ENCODE measurements around the gene VPS35L. TPM values are rescaled to one million over a fixed set of nuclear protein-coding genes. Genes with fewer than 3 reads are reported as not detected.

VPS35L gene
- total and polyA plus RNA-seq, 7 experiments from 2014 or later, result 38.6 to 52.0 (median 46.6) TPM

DNA sequence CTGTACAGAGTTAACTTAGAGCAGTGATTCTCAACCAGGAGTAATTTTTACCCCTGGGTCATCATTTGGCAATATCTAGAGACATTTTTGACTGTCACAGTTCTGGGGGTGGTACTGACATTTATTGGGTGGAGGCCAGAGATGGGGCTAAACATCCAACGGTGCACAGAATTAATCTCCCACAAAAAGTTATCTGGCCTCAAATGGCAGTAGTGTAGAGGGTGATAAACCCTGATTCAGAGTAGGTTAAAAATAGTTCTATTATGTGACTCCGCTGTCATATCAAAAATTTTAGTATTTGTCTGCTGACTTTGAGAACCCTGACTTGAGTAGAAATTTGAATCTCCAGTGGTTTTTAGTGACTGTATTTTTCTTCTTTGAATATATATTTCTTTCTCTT, 19.1 kb downstream of the VPS35L start:
- H3K9me3 Mint-ChIP-seq, result no peaks in the 10 kb centered on the region
- intact Hi-C loops (cut with micrococcal nuclease), result no loop called here
- DNase-seq (no peak), ATAC-seq (no peak)
- Histone ChIP-seq H3K36me3 (ENCODE audit: control insufficient read depth in 2 of 3, insufficient read depth in 3 of 3, low read length in 3 of 3) (peaks cover 0 to 68% (median 3%) of the 10 kb centered on the region in 3 experiments), H3K4me3 (ENCODE audit: low read length) (no peak overlapping the region), H3K4me1 (ENCODE audit: control insufficient read depth in 2 of 2, insufficient read depth in 2 of 2, low read length in 2 of 2) (no peaks in the 10 kb centered on the region), H3K9me3 (ENCODE audit: control insufficient read depth in 2 of 3, low read length in 3 of 3) (no peaks in the 10 kb centered on the region), H3K27ac (ENCODE audit: low read depth, low read length) (no peak overlapping the region), H3K27me3 (ENCODE audit: control insufficient read depth in 2 of 2, insufficient read depth in 2 of 2, low read length in 2 of 2) (no peaks in the 10 kb centered on the region)
- no peaks in the 10 kb centered on the region for H3K4me1 Mint-ChIP-seq
- CTCF ChIA-PET, result interaction anchor here (0.7 kb wide), 1 partner anchor 36 kb away, joined by 3 read pairs; no protein-coding TSS in a partner anchor
- POLR2A ChIA-PET, result no interaction called here
- no peaks in the 10 kb centered on the region for H3K27me3 Mint-ChIP-seq
- no peak overlapping the region for H3K4me3 Mint-ChIP-seq
- peaks cover 14 to 60% (median 45%) of the 10 kb centered on the region in 5 donors for H3K36me3 Mint-ChIP-seq
- H3K27ac Mint-ChIP-seq, result no peak overlapping the region

DNA sequence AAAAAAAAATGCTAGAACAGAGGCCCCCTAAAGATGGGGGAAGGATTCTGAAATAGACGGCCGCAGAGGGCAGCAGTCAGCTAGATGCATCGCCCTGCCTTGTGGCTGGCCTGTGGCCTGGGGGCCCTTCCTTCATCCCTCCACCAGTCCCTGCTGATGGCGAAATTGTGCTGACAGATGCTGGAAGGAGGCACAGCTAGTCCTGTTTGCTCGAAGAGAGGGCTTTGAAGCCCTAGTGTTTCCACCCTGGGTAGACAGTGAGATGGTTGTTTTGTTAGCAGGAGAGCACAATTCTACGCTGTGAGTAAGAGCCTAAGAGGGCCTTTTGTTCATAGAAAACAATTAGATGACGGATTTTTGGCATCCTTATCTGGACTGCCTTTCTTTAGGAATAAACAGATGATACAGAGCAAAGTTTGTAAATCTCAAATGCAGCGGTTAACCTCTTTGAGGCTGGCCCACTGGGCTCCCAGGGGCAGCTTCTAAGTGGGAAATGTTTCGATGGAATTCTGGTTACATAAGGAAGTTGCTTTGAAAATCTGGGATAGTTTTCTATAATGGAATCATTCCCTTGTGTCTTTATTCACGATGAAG, 23.0 kb downstream of the VPS35L start:
- H3K36me3 Mint-ChIP-seq, result peaks cover 17 to 81% (median 67%) of the 10 kb centered on the region in 5 donors
- H3K4me1 ChIP-seq (ENCODE audit: control insufficient read depth in 2 of 2, insufficient read depth in 2 of 2, low read length in 2 of 2), result no peaks in the 10 kb centered on the region
- no peaks in the 10 kb centered on the region for H3K27me3 Mint-ChIP-seq
- H3K4me3 ChIP-seq (ENCODE audit: low read length), result no peak overlapping the region
- DNase-seq (no peak), ATAC-seq (no peak)
- peaks cover 0 to 7% (median 3%) of the 10 kb centered on the region in 11 donors for H3K9me3 Mint-ChIP-seq
- no peak overlapping the region for H3K4me3 Mint-ChIP-seq
- H3K9me3 ChIP-seq (ENCODE audit: control insufficient read depth in 2 of 3, low read length in 3 of 3), result no peaks in the 10 kb centered on the region
- intact Hi-C loops (cut with micrococcal nuclease), result no loop called here
- no peak overlapping the region for H3K27ac Mint-ChIP-seq
- no peaks in the 10 kb centered on the region for H3K27me3 ChIP-seq (ENCODE audit: control insufficient read depth in 2 of 2, insufficient read depth in 2 of 2, low read length in 2 of 2)
- no peaks in the 10 kb centered on the region for H3K4me1 Mint-ChIP-seq
- ChIA-PET CTCF (no interaction called here), POLR2A (interaction anchor here (0.6 kb wide), 1 partner anchor 26 kb away, joined by 4 read pairs; no protein-coding TSS in a partner anchor)
- H3K36me3 ChIP-seq (ENCODE audit: control insufficient read depth in 2 of 3, insufficient read depth in 3 of 3, low read length in 3 of 3), result peaks cover 13 to 70% (median 16%) of the 10 kb centered on the region in 3 experiments
- no peak overlapping the region for H3K27ac ChIP-seq (ENCODE audit: low read depth, low read length)

DNA sequence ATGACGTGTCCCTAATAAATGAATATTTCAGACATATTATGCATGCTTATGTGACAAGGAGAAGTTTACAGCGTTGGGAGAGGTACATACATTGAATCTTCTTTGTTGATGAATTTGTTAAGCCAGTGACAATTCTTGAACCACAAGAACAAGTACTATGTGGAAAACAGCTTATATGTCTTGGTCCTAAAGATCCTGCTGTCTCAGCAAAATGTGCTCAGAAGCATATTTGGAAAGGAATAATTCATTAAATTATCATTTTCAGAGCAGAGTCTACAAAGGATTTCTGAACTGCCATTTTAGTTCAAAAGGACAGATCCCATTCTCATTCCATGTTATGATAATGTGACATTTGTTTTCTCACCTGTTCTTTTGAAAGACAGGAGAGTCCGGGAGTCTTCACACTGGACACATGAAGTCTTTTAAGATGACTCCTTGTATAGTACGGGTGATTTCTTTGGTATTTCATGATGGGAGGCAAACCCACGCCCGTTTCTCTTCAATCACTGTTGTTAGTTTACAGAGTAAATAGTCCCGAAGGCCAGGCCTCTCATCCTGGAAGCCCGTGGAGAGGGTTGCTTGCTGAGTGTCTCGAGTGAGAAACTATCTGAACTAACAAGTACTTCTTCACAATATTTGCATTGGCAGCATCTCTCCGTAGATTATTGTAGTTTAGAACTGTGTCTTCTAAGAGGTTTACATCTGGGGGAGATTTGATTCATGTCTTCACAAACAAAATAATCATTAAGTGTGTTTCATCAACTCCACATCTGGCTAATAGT, 26.7 kb downstream of the VPS35L start:
- no peak for DNase-seq
- no peak for ATAC-seq
- no peak overlapping the region for H3K27ac Mint-ChIP-seq
- intact Hi-C loops (cut with micrococcal nuclease), result no loop called here
- no peak overlapping the region for H3K4me3 Mint-ChIP-seq
- Histone ChIP-seq H3K4me1 (ENCODE audit: control insufficient read depth in 2 of 2, insufficient read depth in 2 of 2, low read length in 2 of 2) (no peaks in the 10 kb centered on the region), H3K9me3 (ENCODE audit: control insufficient read depth in 2 of 3, low read length in 3 of 3) (no peaks in the 10 kb centered on the region), H3K27ac (ENCODE audit: low read depth, low read length) (no peak overlapping the region), H3K36me3 (ENCODE audit: control insufficient read depth in 2 of 3, insufficient read depth in 3 of 3, low read length in 3 of 3) (peaks cover 13 to 47% (median 16%) of the 10 kb centered on the region in 3 experiments), H3K4me3 (ENCODE audit: low read length) (no peak overlapping the region), H3K27me3 (ENCODE audit: control insufficient read depth in 2 of 2, insufficient read depth in 2 of 2, low read length in 2 of 2) (no peaks in the 10 kb centered on the region)
- no peaks in the 10 kb centered on the region for H3K4me1 Mint-ChIP-seq
- H3K36me3 Mint-ChIP-seq, result peaks cover 15 to 77% (median 58%) of the 10 kb centered on the region in 5 donors
- POLR2A ChIA-PET, result no interaction called here
- H3K9me3 Mint-ChIP-seq, result peaks cover 0 to 7% (median 3%) of the 10 kb centered on the region in 11 donors
- H3K27me3 Mint-ChIP-seq, result no peaks in the 10 kb centered on the region
- CTCF ChIA-PET, result interaction anchor here (0.7 kb wide), 1 partner anchor 299 kb away, joined by 5 read pairs; no protein-coding TSS in a partner anchor

- ChIA-PET CTCF (interaction anchor here (0.7 to 1.3 kb wide), 14 partner anchors 9 to 970 kb away, joined by 3 to 5 read pairs (median 4); no protein-coding TSS in a partner anchor), POLR2A (no interaction called here)
- no peak overlapping the region for H3K27ac ChIP-seq (ENCODE audit: low read depth, low read length)
- peaks cover 0 to 7% (median 3%) of the 10 kb centered on the region in 11 donors for H3K9me3 Mint-ChIP-seq
- no peaks in the 10 kb centered on the region for H3K4me1 ChIP-seq (ENCODE audit: control insufficient read depth in 2 of 2, insufficient read depth in 2 of 2, low read length in 2 of 2)
- H3K27me3 Mint-ChIP-seq, result no peaks in the 10 kb centered on the region
- H3K4me3 ChIP-seq (ENCODE audit: low read length), result no peak overlapping the region
- no peaks in the 10 kb centered on the region for H3K27me3 ChIP-seq (ENCODE audit: control insufficient read depth in 2 of 2, insufficient read depth in 2 of 2, low read length in 2 of 2)
- intact Hi-C loops (cut with micrococcal nuclease), result loop anchor here (1.0 kb wide), 2 partner anchors 24 to 303 kb away; no protein-coding TSS in a partner anchor
- H3K9me3 ChIP-seq (ENCODE audit: control insufficient read depth in 2 of 3, low read length in 3 of 3), result no peaks in the 10 kb centered on the region
- no peak overlapping the region for H3K4me3 Mint-ChIP-seq
- H3K36me3 Mint-ChIP-seq, result peaks cover 13 to 68% (median 47%) of the 10 kb centered on the region in 5 donors
- no peaks in the 10 kb centered on the region for H3K4me1 Mint-ChIP-seq
- peak; percentile 81 for ATAC-seq
- H3K36me3 ChIP-seq (ENCODE audit: control insufficient read depth in 2 of 3, insufficient read depth in 3 of 3, low read length in 3 of 3), result peaks cover 13 to 31% (median 16%) of the 10 kb centered on the region in 3 experiments
- DNase-seq, result peak in 5 of 9 donors; percentile 25 to 47 (median 31)
- no peak overlapping the region for H3K27ac Mint-ChIP-seq
These were observed 28.3 kb downstream of the VPS35L start for GRCh38 chr16:19583665-19584300.

GRCh38 chr16:19588661-19589060, 33.2 kb downstream of the VPS35L start:
- no peak overlapping the region for H3K27ac ChIP-seq (ENCODE audit: low read depth, low read length)
- no peaks in the 10 kb centered on the region for H3K27me3 Mint-ChIP-seq
- no peak for DNase-seq
- ChIA-PET CTCF (no interaction called here), POLR2A (no interaction called here)
- intact Hi-C loops (cut with micrococcal nuclease), result no loop called here
- H3K4me3 Mint-ChIP-seq, result no peak overlapping the region
- peak overlapping the region in 1 of 9 donors; percentile 41 for H3K27ac Mint-ChIP-seq
- no peaks in the 10 kb centered on the region for H3K27me3 ChIP-seq (ENCODE audit: control insufficient read depth in 2 of 2, insufficient read depth in 2 of 2, low read length in 2 of 2)
- H3K36me3 Mint-ChIP-seq, result peaks cover 8 to 45% (median 18%) of the 10 kb centered on the region in 5 donors
- H3K4me1 Mint-ChIP-seq, result no peaks in the 10 kb centered on the region
- H3K4me1 ChIP-seq (ENCODE audit: control insufficient read depth in 2 of 2, insufficient read depth in 2 of 2, low read length in 2 of 2), result no peaks in the 10 kb centered on the region
- H3K9me3 Mint-ChIP-seq, result no peaks in the 10 kb centered on the region
- H3K36me3 ChIP-seq (ENCODE audit: control insufficient read depth in 2 of 3, insufficient read depth in 3 of 3, low read length in 3 of 3), result peaks cover 0 to 22% (median 0%) of the 10 kb centered on the region in 3 experiments
- no peaks in the 10 kb centered on the region for H3K9me3 ChIP-seq (ENCODE audit: control insufficient read depth in 2 of 3, low read length in 3 of 3)
- H3K4me3 ChIP-seq (ENCODE audit: low read length), result no peak overlapping the region
- no peak for ATAC-seq

GRCh38 chr16:19589106-19589505, 33.6 kb downstream of the VPS35L start:
- ChIA-PET POLR2A (no interaction called here), CTCF (no interaction called here)
- Mint-ChIP-seq H3K36me3 (peaks cover 4 to 41% (median 15%) of the 10 kb centered on the region in 5 donors), H3K4me1 (no peaks in the 10 kb centered on the region), H3K27ac (peak overlapping the region in 1 of 9 donors; percentile 62), H3K4me3 (no peak overlapping the region), H3K9me3 (no peaks in the 10 kb centered on the region), H3K27me3 (no peaks in the 10 kb centered on the region)
- Histone ChIP-seq H3K4me3 (ENCODE audit: low read length) (no peak overlapping the region), H3K27me3 (ENCODE audit: control insufficient read depth in 2 of 2, insufficient read depth in 2 of 2, low read length in 2 of 2) (no peaks in the 10 kb centered on the region), H3K9me3 (ENCODE audit: control insufficient read depth in 2 of 3, low read length in 3 of 3) (no peaks in the 10 kb centered on the region), H3K27ac (ENCODE audit: low read depth, low read length) (no peak overlapping the region), H3K4me1 (ENCODE audit: control insufficient read depth in 2 of 2, insufficient read depth in 2 of 2, low read length in 2 of 2) (no peaks in the 10 kb centered on the region), H3K36me3 (ENCODE audit: control insufficient read depth in 2 of 3, insufficient read depth in 3 of 3, low read length in 3 of 3) (peaks cover 0 to 26% (median 3%) of the 10 kb centered on the region in 3 experiments)
- ATAC-seq, result no peak
- DNase-seq, result no peak
- intact Hi-C loops (cut with micrococcal nuclease), result no loop called here
